A549 (cell line): Measurements from ENCODE around the gene RFTN2. TPM values are rescaled to one million over a fixed set of nuclear protein-coding genes. Genes with fewer than 3 reads are reported as not detected.

ENCODE experiments used
- ATAC-seq, 2 experiments: fragments of 200-7000 bp in 1 of 2; fragments of >200 bp in 1 of 2; cut with Nextera tagmentation in 1 of 2; cut with Tn5 transposase in 1 of 2; 3 replicates each; pipeline versions ENCODE4 v1.8.0 to v1.9.1; 2018 to 2020; ENCODE audit warnings: mild to moderate bottlenecking in 1 of 2, moderate library complexity in 1 of 2
- CTCF ChIA-PET: fragments of 300-600 bp; sonication (Branson Sonifier 250); formaldehyde crosslinking; extraction: SDS; loops from one replicate; lab custom pipeline; 2021; ENCODE audit warnings: antibody characterized with exemption, inconsistent platforms; lab: Yijun Ruan, JAX
- POLR2A ChIA-PET: fragments of 350-600 bp; formaldehyde crosslinking; extraction: SDS; loops from one replicate; lab custom pipeline; 2021; ENCODE audit warnings: antibody characterized with exemption, inconsistent platforms; lab: Yijun Ruan, JAX
- DNase-seq, 2 experiments: peaks; one replicate each; pipeline versions ENCODE4 v3.0.0 to v3.0.0-alpha.2; 2011 to 2016; ENCODE audit warnings: low read depth in 1 of 2, low spot score in 1 of 2
- FAIRE-seq: peaks from 2 replicates; lab custom pipeline; 2011; peaks lifted over from hg19 to GRCh38; lab: Jason Lieb, UNC
- H3K27ac ChIP-seq, 2 experiments: fragments of >200 bp; sonication (Bioruptor Twin); formaldehyde crosslinking; 3 replicates each; pipeline ENCODE4 v1.5.1; 2016 to 2017
- H3K4me1 ChIP-seq: fragments of >200 bp; sonication (Bioruptor Twin); formaldehyde crosslinking; 3 replicates; pipeline ENCODE4 v1.6.1; 2016
- H3K4me2 ChIP-seq: fragments of >200 bp; sonication (Bioruptor Twin); formaldehyde crosslinking; 3 replicates; pipeline ENCODE4 v1.6.1; 2016
- H3K4me3 ChIP-seq: fragments of >200 bp; sonication (Bioruptor Twin); formaldehyde crosslinking; 3 replicates; pipeline ENCODE4 v1.5.1; 2016
- H3K9me3 ChIP-seq: fragments of >200 bp; sonication (Bioruptor Twin); formaldehyde crosslinking; 3 replicates; pipeline ENCODE4 v1.6.1; 2016
- FOSL2 ChIP-seq, 2 experiments: fragments of 450-650 bp in 1 of 2; fragments of >200 bp in 1 of 2; sonication (Bioruptor Twin) in 1 of 2; formaldehyde crosslinking; IDR thresholded peaks; 2 replicates each; pipeline versions ENCODE4 v1.5.0 to v1.6.1; 2016 to 2020; ENCODE audit warnings: mild to moderate bottlenecking in 1 of 2, moderate library complexity in 1 of 2
- GATA3 ChIP-seq: IDR thresholded peaks from 2 replicates; pipeline ENCODE4 v1.6.1; 2012; ENCODE audit warnings: borderline replicate concordance
- HMGXB4 ChIP-seq: fragments of 250-450 bp; sonication (Bioruptor Pico); IDR thresholded peaks from 2 replicates; pipeline ENCODE4 v1.5.0; 2021; ENCODE audit warnings: mild to moderate bottlenecking, moderate library complexity, borderline replicate concordance
- HOXA7 ChIP-seq: fragments of 250-450 bp; sonication (Bioruptor Pico); IDR thresholded peaks from 2 replicates; pipeline ENCODE4 v1.5.0; 2020; ENCODE audit warnings: mild to moderate bottlenecking, moderate library complexity
- KDM5A ChIP-seq: fragments of 200-600 bp; sonication (generic); IDR thresholded peaks from 2 replicates; pipeline ENCODE4 v1.6.1; 2016; ENCODE audit warnings: antibody characterized with exemption, mild to moderate bottlenecking
- MAFK ChIP-seq: fragments of 450-650 bp; IDR thresholded peaks from 2 replicates; pipeline ENCODE4 v1.6.1; 2014; ENCODE audit not compliant: partially characterized antibody
- MAX ChIP-seq: IDR thresholded peaks from 2 replicates; pipeline ENCODE4 v1.6.1; 2012
- POLR2A ChIP-seq: IDR thresholded peaks from 2 replicates; pipeline ENCODE4 v1.6.1; 2012; ENCODE audit warnings: mild to moderate bottlenecking, low read length
- POLR2AphosphoS2 ChIP-seq: conservative IDR thresholded peaks from 2 replicates; pipeline ENCODE4 v1.6.1; 2012; ENCODE audit warnings: low read length, improper control_type of control experiment, inconsistent platforms
- RAD21 ChIP-seq, 2 experiments: fragments of >200 bp in 1 of 2; sonication (Bioruptor Twin) in 1 of 2; formaldehyde crosslinking in 1 of 2; IDR thresholded peaks in 1 of 2; conservative IDR thresholded peaks in 1 of 2; 2 replicates in 1 of 2; 3 replicates in 1 of 2; pipeline ENCODE4 v1.6.1; 2012 to 2018; ENCODE audit warnings: inconsistent platforms in 1 of 2
- RARB ChIP-seq: fragments of 250-450 bp; sonication (Bioruptor Pico); IDR thresholded peaks from 2 replicates; pipeline ENCODE4 v1.8.0; 2021; ENCODE audit warnings: mild to moderate bottlenecking, moderate library complexity
- SMC3 ChIP-seq: fragments of >200 bp; sonication (Bioruptor Twin); formaldehyde crosslinking; IDR thresholded peaks from 3 replicates; pipeline ENCODE4 v1.6.1; 2018; ENCODE audit warnings: inconsistent platforms
- SREBF2 ChIP-seq: fragments of 450-650 bp; IDR thresholded peaks from 2 replicates; pipeline ENCODE4 v1.6.1; 2014; ENCODE audit warnings: mild to moderate bottlenecking, moderate library complexity
- TFCP2L1 ChIP-seq: fragments of 250-450 bp; sonication (Bioruptor Pico); IDR thresholded peaks from 2 replicates; pipeline ENCODE4 v1.5.0; 2021; ENCODE audit warnings: mild to moderate bottlenecking
- TP53 ChIP-seq: fragments of 250-450 bp; sonication (Bioruptor Pico); IDR thresholded peaks from 2 replicates; pipeline ENCODE4 v1.5.0; 2021; ENCODE audit warnings: mild to moderate bottlenecking, moderate library complexity
- ZFP36 ChIP-seq: fragments of 450-650 bp; IDR thresholded peaks from 2 replicates; pipeline ENCODE4 v1.6.1; 2014; ENCODE audit warnings: borderline replicate concordance; ENCODE audit not compliant: partially characterized antibody
- ZSCAN20 ChIP-seq: fragments of 250-450 bp; sonication (Bioruptor Pico); IDR thresholded peaks from 2 replicates; pipeline ENCODE4 v1.8.0; 2022; ENCODE audit warnings: mild to moderate bottlenecking, moderate library complexity
- WGBS: methylation state at CpG from one replicate; pipeline ENCODE4 v1.1.6; 2017; ENCODE audit errors: missing lambda C conversion rate; 5-methylcytosine and 5-hydroxymethylcytosine counted together
- polyA plus RNA-seq, 4 experiments: library from polyadenylated mRNA; depleted of rRNA in 3 of 4; stranded (reverse); fragments of >200 nt; fragmentation: RNase III in 1 of 4; extraction: RNeasy Plus Mini Kit Qiagen cat#74134 plus additional on column Dnase treatment in 1 of 4; gene quantifications; 2 replicates in 3 of 4; 3 replicates in 1 of 4; pipeline ENCODE4 v1.2.3, GENCODE V29; 2011 to 2017
- TF ChIP-seq, protein P1 (sequence below): IDR thresholded peaks from 2 replicates; pipeline ENCODE4 v1.6.1; 2012; ENCODE audit warnings: low read depth, borderline replicate concordance
- TF ChIP-seq, protein P2 (sequence below): IDR thresholded peaks from 2 replicates; pipeline ENCODE4 v1.6.1; 2012
- TF ChIP-seq, protein P3 (sequence below): fragments of >200 bp; sonication (Bioruptor Twin); formaldehyde crosslinking; IDR thresholded peaks from 2 replicates; pipeline ENCODE4 v1.6.1; 2016
- TF ChIP-seq, protein P4 (sequence below): fragments of 450-650 bp; IDR thresholded peaks from 2 replicates; pipeline ENCODE4 v1.6.1; 2014; ENCODE audit warnings: antibody characterized with exemption
- TF ChIP-seq, protein P5 (sequence below): fragments of 250-450 bp; sonication (Bioruptor Pico); IDR thresholded peaks from 2 replicates; pipeline ENCODE4 v1.5.0; 2020; ENCODE audit warnings: low read depth, mild to moderate bottlenecking, moderate library complexity

Gene RFTN2
- polyA plus RNA-seq, 2 of the 4 experiments (the other 2 are of a cell fraction), result 0.03 to 0.17 TPM

DNA sequence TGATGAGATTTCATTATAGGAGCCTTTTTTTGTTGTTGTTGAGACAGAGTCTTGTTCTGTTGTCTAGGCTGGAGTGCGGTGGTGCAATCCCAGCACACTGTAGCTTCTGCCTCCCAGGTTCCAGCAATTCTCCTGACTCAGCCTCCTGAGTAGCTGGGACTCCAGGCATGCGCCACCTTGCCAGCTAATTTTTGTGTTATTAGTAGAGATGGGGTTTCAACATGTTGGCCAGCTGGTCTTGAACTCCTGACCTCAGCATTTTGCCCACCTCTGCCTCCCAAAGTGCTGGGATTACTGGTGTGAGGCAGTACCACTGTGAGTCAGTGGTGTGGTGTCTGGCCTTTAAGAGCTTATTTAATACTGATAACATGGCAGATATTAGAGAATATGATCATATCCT is 99.4 kb downstream of the RFTN2 start (continued):
- TF ChIP-seq HMGXB4 (CRISPR knock-in tag) (no peak), ZSCAN20 (no peak), SMC3 (no peak), MAX (no peak), HOXA7 (no peak), KDM5A (no peak), RARB (CRISPR knock-in tag) (no peak), TP53 (CRISPR knock-in tag) (no peak), SREBF2 (no peak), POLR2AphosphoS2 (no peak), GATA3 (peak; percentile 33; the same call in 1 of the 2 replicates), RAD21 (conservative IDR thresholded peaks at IDR 0.05 in 1 of 2, IDR thresholded peaks at IDR 0.05 in 1 of 2) (no peak), POLR2A (no peak), FOSL2 (IDR thresholded peaks at IDR 0.05) (peak; percentile 10; the same call in 1 of the 2 replicates), FOSL2 (CRISPR knock-in tag; IDR thresholded peaks at IDR 0.05) (peak; percentile 65)
- TF ChIP-seq, protein P1, sequence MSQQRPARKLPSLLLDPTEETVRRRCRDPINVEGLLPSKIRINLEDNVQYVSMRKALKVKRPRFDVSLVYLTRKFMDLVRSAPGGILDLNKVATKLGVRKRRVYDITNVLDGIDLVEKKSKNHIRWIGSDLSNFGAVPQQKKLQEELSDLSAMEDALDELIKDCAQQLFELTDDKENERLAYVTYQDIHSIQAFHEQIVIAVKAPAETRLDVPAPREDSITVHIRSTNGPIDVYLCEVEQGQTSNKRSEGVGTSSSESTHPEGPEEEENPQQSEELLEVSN, result no peak
- TF ChIP-seq, protein P2, sequence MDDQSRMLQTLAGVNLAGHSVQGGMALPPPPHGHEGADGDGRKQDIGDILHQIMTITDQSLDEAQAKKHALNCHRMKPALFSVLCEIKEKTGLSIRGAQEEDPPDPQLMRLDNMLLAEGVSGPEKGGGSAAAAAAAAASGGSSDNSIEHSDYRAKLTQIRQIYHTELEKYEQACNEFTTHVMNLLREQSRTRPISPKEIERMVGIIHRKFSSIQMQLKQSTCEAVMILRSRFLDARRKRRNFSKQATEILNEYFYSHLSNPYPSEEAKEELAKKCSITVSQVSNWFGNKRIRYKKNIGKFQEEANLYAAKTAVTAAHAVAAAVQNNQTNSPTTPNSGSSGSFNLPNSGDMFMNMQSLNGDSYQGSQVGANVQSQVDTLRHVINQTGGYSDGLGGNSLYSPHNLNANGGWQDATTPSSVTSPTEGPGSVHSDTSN, result 0 out of 2 replicates have a peak, but pooled peaks have one; percentile 36
- TF ChIP-seq, protein P3, sequence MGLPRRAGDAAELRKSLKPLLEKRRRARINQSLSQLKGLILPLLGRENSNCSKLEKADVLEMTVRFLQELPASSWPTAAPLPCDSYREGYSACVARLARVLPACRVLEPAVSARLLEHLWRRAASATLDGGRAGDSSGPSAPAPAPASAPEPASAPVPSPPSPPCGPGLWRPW, result no peak
- TF ChIP-seq, protein P4, sequence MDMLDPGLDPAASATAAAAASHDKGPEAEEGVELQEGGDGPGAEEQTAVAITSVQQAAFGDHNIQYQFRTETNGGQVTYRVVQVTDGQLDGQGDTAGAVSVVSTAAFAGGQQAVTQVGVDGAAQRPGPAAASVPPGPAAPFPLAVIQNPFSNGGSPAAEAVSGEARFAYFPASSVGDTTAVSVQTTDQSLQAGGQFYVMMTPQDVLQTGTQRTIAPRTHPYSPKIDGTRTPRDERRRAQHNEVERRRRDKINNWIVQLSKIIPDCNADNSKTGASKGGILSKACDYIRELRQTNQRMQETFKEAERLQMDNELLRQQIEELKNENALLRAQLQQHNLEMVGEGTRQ, result no peak
- TF ChIP-seq, protein P5, sequence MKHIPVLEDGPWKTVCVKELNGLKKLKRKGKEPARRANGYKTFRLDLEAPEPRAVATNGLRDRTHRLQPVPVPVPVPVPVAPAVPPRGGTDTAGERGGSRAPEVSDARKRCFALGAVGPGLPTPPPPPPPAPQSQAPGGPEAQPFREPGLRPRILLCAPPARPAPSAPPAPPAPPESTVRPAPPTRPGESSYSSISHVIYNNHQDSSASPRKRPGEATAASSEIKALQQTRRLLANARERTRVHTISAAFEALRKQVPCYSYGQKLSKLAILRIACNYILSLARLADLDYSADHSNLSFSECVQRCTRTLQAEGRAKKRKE, result no peak
- TF ChIP-seq, all 56 proteins: peak for 6

DNA sequence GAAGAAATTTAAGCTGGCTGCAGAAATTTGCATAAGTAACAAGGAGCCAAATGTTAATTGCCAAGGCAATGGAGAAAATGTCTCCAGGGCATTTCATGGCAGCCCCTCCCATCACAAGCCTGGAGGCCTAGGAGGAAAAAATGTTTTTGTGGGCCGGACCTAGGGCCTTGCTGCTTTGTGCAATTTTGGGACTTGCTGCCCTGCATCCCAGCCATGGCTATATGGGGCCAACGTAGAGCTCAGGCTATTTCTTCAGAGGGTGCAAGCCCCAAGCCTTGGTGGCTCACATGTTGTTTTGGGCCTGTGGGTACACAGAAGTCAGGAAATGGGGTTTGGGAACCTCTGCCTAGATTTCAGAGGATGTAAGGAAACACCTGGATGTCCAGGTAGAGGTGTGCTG is 101.8 kb downstream of the RFTN2 start:
- ATAC-seq, result no peak
- H3K4me2 ChIP-seq, result no peak overlapping the region
- 94% methylated on average over 2 of the region's 2 CpGs for WGBS
- no peak for DNase-seq
- no peak for FAIRE-seq
- no peak overlapping the region for H3K4me3 ChIP-seq
- ChIA-PET POLR2A (no interaction called here), CTCF (no interaction called here)
- H3K9me3 ChIP-seq, result peaks cover 24% of the 10 kb centered on the region
- H3K4me1 ChIP-seq, result peaks cover 52% of the 10 kb centered on the region
- TF ChIP-seq MAFK, result no peak
- peak; percentile 89 for TF ChIP-seq ZFP36
- TF ChIP-seq, protein P4, result no peak
- TF ChIP-seq TFCP2L1 (CRISPR knock-in tag), result no peak
- H3K27ac ChIP-seq, result no peak overlapping the region
